Upper lobe of left lung (tissue), 4 donors: Measurements from ENCODE around the gene TFB1M.

Experiments used
- EP300 ChIP-seq, 4 donors: sonication (generic); formaldehyde crosslinking; IDR thresholded peaks; one replicate each; pipeline ENCODE4 v1.5.1; 2017; ENCODE audit warnings: antibody characterized with exemption in 4 of 4, control low read depth in 2 of 4
- POLR2A ChIP-seq, 4 donors: fragments of 450-650 bp; IDR thresholded peaks; one replicate each; pipeline ENCODE4 v1.5.1; 2016 to 2017; ENCODE audit warnings: antibody characterized with exemption in 4 of 4, mild to moderate bottlenecking in 2 of 4
- TF ChIP-seq, protein P1 (sequence below), 6 experiments: fragments of 450-650 bp in 4 of 6; fragments of 200-600 bp in 2 of 6; sonication (generic) in 2 of 6; IDR thresholded peaks; one replicate each; pipeline ENCODE4 v1.5.1; 2016 to 2019; ENCODE audit warnings: antibody characterized with exemption in 6 of 6

DNA sequence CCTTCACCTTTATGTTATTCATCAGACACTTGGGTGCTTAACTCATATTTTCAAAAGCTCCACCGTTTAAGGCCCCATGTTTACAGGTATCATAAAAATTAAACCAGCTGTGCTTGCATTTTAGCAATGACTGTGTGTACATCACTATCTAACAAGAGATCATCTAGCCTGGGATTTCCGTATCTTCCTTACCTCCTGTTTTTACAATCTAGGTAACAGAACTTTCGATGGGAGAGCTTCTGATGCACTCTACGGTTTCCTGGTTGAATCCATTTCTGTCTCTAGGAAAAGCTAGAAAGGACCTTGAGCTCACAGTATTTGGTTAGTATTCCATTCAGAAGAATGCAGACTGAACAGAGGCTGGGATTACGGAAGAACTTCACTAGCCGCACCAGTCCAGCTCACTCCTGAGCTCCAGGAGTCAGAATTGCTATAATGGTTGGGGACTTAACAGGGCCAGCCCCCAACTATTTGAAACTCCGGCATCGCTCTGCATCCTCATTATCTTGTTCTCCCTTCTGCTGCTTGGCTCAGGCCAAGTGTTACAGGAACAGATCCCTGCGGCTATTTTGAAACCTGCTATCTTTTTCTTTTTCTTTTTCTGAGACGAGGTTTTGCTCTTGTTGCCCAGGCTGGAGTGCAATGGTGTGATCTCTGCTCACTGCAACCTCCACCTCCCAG lies 63.4 kb downstream of the TFB1M start:
- TF ChIP-seq, protein P1, sequence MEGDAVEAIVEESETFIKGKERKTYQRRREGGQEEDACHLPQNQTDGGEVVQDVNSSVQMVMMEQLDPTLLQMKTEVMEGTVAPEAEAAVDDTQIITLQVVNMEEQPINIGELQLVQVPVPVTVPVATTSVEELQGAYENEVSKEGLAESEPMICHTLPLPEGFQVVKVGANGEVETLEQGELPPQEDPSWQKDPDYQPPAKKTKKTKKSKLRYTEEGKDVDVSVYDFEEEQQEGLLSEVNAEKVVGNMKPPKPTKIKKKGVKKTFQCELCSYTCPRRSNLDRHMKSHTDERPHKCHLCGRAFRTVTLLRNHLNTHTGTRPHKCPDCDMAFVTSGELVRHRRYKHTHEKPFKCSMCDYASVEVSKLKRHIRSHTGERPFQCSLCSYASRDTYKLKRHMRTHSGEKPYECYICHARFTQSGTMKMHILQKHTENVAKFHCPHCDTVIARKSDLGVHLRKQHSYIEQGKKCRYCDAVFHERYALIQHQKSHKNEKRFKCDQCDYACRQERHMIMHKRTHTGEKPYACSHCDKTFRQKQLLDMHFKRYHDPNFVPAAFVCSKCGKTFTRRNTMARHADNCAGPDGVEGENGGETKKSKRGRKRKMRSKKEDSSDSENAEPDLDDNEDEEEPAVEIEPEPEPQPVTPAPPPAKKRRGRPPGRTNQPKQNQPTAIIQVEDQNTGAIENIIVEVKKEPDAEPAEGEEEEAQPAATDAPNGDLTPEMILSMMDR (IDR thresholded peaks at IDR 0.05): no peak
- TF ChIP-seq POLR2A (IDR thresholded peaks at IDR 0.05) (no peak), EP300 (IDR thresholded peaks at IDR 0.05) (no peak)
